DMS114 treated with DMSO at 0.1 percent for 48 hours (cell line): ENCODE results near the gene RTP4.
A peak's percentile ranks its signal among the peaks of the same experiment; 100 is the strongest.

Experiments
- DNase-seq: peaks from one replicate; lab custom pipeline; 2025; ENCODE audit not compliant: unreplicated experiment; lab: John Stamatoyannopoulos, UW

The RTP4 gene, protein sequence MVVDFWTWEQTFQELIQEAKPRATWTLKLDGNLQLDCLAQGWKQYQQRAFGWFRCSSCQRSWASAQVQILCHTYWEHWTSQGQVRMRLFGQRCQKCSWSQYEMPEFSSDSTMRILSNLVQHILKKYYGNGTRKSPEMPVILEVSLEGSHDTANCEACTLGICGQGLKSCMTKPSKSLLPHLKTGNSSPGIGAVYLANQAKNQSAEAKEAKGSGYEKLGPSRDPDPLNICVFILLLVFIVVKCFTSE

DNA sequence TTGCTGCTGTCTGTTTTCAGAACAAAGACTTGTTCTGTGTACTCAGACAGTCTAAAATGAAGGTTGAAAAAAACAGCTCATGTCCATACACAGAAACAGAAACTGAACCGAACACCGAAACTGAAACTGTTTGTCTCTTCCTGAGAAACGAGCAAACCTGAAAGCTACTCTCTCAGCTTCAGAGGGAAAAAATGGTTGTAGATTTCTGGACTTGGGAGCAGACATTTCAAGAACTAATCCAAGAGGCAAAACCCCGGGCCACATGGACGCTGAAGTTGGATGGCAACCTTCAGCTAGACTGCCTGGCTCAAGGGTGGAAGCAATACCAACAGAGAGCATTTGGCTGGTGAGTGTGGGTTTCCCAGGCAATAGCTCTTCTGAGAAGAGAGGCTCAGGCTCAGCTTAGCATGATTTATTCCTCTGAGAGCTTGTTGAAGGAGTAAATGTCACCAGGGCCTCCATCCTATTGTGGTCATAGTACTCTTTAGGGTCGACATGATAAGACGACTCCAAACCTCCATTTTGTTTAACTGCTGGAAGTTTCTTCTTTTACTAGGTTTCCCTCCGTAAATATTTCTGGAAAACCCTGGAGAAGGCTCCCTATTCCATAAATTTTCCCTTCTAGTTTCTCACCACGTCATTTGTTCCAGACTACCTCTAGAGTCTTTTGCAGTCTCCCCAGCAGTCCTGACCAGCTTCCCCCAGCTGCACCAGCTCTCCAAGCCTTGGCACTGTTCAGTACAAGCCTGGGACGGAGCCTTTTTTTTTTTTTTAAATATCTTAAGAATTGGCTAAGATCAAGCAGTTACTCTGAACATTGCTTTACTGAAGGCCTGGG lies at the start of gene RTP4:
RTP4 (plus strand) TSS at position 135 of the 838 bp plus-strand sequence; CDS start at position 192, 57 bp downstream.
- DNase-seq: no peak

DNA sequence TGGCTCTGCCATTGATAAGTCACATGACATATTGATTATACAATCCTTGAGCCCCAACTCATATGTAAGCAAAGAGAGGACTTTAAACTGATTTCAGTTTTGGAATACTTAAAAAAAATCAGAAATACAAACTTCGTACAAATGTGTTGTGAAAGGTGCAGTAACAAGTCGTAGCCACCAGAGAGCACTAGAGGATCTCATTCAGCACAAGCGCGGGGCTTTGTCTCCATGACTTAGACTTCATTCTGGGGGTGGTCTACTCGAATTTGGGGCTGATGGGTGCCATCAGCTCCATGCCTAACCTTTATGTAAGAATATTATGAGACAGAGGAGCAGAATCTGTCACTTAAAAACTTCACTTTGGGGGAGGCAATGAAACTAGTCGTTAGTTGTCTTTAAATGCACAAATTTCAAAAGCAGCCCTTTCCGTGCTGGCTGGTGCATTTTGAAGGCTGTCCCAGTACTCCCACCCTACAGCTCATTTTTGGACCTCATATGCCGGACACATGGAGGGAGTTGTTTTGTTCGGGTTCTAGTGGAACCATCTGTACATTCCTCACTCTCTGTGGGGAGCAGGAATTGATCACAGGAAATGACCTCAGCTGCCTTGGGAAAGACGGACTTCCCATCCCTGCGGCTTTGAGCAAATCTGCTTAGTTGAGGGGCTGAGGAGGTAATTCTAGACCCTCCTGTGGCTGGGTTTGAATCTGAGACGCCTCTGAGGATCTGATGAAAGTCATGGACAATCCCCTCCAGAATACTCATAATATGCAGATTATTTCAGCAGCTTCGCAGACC lies 49.2 kb upstream of the RTP4 start:
- DNase-seq: peak; percentile 51

DNA sequence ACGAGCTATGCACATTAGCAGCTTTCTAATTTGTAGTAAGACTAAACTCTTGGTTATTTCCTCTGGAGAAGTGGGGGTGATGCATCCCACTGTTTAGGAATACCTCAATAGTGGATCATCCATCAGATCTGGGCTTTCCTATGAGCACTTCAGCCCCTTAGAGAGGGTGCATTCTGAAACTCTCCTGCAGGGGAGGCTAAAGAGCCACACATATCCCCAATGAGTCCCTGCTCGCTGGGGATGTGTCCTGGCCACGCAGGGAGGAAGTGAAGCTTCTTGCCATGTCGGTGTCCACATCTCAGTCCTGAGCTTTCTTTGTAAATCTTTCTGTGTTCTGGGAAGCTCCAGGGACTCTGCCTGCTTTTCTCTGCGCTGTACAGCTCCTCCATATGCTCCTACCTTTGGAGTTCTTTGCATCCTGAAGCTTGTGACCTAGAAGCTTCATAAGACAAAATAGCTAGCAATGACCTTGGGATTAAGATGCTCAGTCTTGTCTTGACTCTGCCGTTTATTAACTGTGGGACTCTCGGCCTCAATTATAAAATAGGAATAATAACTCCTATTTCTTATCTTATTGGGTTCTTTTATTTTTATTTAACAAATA lies 48.4 kb upstream of the RTP4 start:
- peak; percentile 8 for DNase-seq

DNA sequence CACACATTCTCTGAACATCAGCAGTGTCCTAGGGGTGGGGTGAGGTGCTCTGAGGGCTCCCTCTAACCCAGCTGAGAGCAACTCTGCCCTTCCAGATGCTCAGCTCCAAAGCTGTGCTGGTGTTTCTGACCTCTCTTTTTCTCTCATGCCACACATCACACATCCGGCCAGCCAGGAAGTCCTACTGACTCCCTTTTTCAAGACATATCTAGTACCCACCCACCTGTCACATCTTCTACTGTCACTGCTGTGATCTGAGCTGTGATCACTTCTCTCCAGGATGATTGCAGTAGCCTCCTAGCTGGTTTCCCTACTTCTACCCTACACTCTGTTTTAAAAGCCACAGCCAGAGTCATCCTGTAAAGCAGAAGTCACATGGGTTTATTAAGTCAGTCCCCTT lies 46.4 kb upstream of the RTP4 start:
- DNase-seq: no peak

DNA sequence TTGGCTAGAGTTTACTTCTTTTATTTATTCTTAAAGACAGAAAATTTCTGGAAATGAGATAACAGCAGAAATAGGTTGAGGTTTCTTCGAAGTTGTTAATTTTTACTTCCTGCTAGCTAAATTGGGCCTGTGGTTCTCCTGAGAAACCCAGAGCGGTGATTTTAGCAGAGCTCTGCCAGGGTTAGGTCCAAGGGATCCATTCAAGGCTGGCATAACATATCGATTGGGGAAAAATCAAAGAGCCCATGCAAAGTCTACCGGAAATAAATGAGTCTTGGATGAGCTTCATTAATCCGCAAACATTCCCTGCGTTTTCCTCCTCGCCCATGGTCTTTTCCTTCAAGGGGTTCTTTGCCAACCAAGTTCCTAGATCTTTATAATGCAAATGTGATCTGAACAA lies 45.9 kb upstream of the RTP4 start:
- no peak for DNase-seq

DNA sequence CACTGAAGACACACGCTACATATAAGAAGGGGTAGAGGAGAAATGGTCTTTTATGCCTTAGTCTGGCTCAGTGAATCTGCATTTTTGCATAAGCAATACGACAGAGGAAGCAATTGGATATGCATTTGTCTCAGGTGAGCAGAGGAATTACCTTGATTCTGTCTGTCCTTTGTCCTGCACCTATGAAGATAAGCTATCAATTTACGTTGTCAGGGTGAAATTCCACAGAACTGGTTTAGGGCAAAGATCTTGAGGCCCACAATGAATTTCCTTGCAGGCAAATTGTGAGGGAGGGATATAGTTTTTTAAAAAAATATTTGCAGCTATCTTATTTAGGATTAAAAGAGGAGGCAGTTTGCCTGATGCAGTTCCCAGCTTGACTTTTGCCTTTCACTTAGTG lies 45.1 kb upstream of the RTP4 start:
- DNase-seq: no peak

DNA sequence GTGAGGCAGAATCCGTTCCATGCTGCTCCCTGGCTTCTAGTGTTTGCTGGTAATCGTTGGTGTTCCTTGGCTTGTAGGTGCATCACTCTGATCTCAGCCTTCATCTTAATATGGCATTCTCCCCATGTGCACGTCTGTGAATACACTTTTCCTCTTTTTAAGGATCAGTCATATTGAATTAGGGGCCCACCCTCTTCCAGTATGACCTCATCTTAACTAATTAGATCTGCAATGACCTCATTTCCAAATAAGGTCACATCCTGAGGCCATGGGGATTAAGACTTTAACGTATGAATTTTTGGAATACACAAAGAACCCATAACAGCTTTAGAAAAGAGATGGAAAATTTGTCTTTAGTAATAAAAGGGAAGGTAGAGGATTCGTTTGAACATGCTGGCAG lies 42.6 kb upstream of the RTP4 start:
- no peak for DNase-seq

DNA sequence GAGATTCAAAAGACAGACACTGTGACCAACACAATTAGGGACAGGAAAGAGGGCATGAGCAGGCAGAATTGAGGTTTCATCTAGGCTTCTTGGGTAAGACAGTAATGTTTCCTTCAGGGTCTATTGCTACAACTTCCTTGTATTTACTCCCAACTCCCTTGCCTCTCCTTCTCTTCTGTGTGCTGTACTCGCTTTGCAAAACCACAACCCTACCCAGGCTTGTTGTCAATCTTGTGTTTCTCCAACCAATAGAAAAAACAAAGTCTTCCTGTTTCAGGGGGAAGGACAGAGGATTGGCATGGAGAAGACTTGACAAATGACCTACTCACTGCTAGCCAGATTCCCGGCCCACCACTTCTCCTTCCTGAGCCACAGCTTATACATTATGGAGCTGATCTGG lies 40.3 kb upstream of the RTP4 start:
- DNase-seq: no peak

DNA sequence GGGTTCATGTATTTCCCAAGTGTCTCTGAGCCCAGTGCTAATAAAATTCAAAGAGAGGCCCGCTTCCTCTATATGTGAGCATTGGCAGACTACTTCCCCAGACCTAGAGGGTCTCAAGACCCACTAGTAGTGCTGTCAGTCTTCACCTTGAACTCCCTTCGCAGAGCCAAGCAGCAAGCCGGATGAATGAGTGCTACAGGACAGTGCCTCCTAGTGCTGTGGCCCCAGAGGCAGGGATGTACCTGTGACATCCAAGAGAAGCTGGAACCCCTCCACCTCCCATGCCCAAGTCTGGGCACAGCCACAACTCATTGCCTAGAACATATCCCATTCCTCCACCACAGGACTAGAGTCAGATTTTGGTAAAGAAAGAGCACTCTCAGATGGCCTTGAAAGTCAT lies 39.5 kb upstream of the RTP4 start:
- DNase-seq: no peak

DNA sequence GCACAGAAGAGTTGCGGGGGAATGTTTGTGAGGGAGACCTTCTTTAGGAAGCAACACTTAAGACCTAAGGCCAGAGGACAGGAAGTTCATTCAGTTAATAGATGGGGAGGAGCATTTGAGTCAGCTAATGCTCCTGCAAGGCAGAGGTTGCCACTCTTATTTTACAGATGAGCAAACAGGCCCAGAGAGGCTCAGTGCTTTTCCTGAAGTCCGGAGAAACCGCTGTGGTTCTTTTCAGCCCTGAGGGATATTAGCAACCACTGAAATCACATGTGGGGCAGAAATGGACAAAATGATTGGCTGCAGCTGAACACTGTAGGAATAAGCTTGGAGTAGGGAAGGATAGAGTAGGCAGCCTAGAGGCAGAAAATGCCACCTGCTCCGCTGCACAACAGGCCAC lies 33.3 kb upstream of the RTP4 start:
- DNase-seq: no peak

DNA sequence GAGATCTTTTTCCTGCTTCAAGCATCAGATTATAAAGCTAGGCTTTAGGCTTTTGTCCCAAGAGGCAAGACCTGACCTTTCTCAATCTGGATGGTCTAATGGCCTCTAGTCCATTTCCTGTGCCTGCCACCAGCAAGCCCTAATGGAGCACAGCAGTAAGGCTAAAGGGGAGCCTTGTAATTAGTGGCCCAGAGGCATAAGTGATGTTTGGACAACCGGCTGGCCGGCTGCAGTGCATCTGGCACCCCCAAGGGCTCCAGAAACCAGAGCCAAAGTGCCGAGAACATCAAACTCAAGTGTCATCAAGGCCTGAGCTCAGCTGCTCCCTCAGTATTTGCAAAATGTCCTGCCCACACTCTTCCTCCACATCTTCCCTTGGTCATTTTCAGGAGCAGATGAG lies 31.9 kb upstream of the RTP4 start:
- DNase-seq: no peak

DNA sequence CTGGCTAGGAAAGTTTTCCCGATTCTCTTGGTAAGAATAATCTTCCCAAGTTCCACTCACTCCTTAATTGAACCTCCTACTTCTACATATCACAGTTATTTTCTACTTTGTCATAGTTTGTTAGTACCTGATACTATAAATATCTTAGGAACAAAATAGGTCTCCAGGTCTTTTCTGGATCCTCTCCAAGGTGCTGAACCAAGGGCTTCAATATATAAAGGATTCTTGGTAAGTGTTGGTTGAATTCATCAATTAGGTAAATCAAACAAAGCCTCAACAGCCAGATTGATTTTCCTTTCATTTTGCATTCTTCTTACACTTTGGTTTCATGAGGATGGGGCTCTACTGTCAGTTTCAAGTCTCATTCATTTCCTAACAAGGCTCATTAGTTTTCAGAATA lies 27.6 kb upstream of the RTP4 start:
- DNase-seq: no peak

DNA sequence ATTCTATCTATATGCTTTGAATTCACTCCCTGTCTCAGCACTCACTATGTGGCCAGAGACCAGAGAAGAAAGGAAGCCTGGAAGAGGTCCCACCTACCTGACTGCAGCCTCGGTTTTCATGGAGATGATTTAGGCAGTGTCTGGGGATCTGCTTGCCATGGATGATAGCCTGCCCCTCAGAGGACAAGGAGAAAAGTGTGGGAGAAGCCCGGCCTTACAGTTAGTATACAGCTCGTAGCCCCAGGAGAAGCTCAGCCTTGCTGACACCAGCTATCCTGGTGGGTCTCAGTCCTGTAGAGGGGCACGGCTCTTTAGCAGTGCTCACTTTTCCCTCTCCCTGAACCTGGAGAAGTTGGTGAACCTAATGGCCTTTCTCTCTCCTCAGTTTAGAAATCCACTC lies 25.9 kb upstream of the RTP4 start:
- no peak for DNase-seq

DNA sequence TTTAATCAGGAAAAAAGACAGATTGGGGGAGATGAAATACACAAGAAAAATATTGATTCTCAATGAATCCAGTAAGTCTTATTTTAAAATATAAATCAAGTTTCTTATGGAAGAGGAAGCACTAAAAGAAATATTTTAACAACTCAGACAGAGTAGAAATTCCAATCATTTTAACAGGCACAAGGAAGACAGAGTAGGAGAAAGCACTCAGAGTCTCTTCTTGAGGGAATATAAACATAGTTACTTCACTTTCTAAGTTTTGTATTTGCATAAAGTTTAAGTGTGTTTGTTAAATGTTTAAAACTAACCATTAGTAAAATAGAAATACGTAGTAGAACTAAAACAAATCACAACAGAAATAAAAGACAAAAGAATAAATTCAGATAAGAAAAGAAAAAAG lies 24.5 kb upstream of the RTP4 start:
- no peak for DNase-seq

DNA sequence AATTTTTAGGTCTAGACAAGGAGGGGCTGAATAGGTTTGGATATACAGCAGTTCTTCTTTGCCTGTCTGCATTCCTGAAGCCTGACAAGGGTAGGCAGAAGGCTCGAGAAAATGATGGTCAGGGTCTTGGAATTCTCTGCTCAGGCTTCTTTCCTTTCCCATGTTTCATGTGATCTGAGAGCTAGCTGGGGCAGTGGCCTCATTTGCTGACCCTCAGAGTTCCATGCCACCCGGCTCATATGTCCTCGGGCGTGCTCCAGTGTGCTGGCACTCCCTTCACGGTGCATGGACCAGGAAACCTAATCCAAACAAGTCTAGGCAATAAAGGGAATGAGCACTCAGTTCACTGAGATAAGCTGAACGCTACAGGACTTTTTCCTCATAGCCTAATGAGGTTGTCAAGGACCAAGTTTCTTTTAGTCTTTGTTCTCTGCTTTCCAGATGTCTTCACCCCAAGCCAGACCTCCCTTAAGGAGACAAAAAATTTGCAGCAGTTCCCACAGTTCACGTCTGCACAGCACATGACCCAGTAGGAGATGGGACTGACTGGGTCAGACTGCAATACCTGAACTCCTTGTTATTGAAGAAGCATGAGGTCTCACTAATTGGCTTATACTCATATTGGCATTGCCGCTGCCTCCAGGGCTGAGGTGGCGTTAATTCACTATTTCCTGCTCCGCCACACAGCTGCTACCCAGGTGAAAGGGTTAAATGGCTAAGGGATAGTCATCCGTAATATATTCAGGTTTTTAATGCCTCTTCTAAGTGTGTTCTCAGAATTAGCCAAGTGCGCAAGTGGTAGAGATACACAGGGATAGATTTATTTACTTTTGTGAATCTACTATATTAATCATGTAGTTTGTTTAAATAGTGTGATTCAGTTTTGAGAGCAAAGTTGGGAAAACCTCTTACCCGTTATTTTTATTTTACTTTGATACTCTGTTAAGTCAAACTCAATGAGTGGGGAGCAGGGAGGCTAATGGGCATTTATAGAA lies 15.3 kb upstream of the RTP4 start:
- DNase-seq: no peak

DNA sequence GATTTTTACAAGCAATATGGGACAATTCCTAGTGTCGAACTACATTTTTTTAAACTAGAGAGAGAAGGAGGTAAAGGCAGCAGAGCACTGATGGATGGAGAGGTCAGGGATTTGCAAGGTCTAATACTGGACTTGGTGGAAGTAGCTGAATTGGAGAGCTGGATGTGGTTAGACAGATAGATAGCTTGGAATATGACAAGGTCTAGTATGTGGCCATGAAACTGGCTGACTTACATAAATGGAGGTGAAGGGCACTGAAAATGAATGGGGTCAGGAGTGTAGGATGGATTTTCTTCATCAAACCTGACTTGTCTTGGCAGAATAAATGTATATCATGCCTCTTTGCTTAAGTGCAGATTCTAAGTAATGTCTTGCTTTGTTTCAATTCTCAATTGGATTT lies 10.1 kb upstream of the RTP4 start:
- DNase-seq: no peak

DNA sequence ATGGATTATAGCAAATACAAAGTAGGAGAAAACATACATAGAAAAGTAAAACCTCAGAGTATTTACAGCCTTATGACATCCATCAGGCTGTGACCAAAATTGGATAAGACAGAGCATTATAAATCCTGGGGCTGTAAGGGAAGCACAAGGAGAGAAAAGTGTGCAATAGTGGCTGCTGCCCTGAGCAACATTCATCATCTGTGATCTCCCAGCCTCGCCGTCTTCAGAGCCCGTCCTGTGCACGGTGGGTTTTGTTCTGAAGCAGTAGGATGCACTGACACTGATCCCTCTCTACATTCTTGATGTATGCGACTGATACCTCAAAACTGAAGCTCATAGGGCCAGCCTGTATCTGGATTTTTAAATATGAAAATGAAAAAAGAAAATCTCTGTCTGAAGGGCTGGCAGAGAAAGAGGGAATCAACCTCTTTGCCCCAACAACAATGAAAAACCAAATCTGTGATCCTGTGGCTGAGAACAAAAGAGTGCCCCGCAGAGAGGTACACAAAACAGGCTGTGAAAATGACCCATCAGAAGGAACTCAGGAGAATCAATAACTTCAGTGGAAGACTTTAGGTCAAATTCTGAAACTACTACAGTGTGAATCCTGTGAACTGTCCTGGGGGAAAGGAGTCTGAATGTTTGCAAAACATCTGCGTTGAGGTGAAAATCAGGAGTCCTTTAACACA lies 8.2 kb upstream of the RTP4 start:
- no peak for DNase-seq

DNA sequence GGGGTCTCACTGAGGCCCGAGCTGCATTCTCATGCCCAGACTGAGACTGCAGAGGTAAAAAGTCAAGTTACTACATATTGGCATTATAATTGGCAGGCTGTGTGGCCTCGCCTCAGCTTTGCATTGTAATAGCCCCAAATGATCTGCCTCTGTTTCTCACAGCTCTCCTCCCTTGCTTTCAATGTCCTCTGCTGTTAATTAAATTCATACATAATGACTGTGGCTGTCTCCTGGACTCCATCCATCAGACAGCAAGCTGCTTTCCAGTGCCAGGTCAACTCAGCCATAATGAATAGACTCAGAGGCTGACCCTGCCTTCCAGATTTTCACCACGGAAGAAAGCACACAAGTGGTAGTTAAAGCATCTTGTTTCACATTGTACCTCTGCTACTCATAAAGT lies 7.6 kb upstream of the RTP4 start:
- DNase-seq: no peak

DNA sequence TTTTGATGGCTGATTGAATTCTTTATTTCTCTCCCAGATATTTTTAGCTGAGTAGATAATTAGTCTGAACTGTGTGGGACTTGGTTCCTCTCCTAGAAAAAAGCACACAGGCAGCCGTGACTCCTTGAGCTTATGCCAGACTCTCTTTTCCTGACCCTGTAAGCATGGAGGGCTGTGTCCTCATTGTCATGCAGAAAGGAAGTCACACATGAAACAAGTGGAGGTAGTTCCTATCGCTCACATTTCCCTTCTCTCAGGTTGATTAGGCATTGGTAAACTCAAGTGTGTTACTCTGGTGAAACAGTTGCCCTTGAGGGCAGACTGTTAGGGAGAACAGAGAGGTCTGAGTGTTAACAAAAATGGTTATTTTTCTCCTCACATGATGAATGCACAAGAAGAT lies 6.3 kb upstream of the RTP4 start:
- DNase-seq: no peak
